Measurements from ENCODE around the gene RCE1.

DNA sequence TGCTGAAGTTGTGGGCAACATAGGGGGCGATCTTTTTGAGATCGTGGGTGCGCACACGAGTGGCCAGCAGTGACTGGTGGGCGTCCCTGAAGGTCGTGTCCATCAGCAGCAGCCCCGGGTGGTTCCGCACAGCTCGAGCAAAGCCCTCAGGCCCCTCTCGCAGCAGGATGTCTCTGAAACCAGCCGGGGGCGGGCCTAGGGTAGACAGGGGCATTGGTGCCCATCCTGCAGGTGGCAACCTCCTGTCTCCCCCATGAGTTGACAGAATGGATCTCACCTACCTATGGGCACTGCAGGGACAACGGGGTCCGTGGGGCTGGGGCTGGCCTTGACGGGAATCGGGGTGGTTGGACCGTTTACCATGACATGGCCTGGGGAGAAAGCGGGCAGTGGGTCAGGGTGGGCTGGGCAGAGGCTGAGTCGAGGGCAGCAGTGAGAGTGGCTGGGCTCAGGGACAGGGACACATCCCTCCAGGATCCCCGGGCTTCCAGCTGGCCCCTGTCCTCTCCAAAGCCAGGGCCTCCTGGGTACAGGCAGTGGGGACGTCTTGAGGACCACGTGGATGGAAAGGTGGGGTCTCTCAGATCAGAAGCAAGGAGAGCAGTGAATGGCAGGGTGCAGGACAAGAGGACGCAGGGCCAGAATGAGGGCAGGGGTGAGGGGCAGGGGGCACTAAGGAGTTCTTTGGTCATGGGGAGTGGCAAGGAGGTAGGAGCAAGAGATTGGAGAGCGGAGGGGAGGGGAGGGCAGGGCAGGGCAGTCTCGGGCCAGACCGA lies 9.4 kb downstream of the RCE1 start:
- TF ChIP-seq, protein P1, sequence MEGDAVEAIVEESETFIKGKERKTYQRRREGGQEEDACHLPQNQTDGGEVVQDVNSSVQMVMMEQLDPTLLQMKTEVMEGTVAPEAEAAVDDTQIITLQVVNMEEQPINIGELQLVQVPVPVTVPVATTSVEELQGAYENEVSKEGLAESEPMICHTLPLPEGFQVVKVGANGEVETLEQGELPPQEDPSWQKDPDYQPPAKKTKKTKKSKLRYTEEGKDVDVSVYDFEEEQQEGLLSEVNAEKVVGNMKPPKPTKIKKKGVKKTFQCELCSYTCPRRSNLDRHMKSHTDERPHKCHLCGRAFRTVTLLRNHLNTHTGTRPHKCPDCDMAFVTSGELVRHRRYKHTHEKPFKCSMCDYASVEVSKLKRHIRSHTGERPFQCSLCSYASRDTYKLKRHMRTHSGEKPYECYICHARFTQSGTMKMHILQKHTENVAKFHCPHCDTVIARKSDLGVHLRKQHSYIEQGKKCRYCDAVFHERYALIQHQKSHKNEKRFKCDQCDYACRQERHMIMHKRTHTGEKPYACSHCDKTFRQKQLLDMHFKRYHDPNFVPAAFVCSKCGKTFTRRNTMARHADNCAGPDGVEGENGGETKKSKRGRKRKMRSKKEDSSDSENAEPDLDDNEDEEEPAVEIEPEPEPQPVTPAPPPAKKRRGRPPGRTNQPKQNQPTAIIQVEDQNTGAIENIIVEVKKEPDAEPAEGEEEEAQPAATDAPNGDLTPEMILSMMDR (IDR thresholded peaks at IDR 0.05), result no peak
- TF ChIP-seq POLR2AphosphoS5 (IDR thresholded peaks at IDR 0.05), result no peak
